NCI-H2196 (cell line): ENCODE data around the gene PCGF5.
"Not testable (repeated sequence)": the region's sequence is repeated elsewhere in the genome, so short reads cannot be mapped to it uniquely, and the experiment has no call there.

Experiments
- DNase-seq: peaks from one replicate; lab custom pipeline; 2025; ENCODE audit not compliant: unreplicated experiment; lab: John Stamatoyannopoulos, UW

PCGF5 gene

DNA sequence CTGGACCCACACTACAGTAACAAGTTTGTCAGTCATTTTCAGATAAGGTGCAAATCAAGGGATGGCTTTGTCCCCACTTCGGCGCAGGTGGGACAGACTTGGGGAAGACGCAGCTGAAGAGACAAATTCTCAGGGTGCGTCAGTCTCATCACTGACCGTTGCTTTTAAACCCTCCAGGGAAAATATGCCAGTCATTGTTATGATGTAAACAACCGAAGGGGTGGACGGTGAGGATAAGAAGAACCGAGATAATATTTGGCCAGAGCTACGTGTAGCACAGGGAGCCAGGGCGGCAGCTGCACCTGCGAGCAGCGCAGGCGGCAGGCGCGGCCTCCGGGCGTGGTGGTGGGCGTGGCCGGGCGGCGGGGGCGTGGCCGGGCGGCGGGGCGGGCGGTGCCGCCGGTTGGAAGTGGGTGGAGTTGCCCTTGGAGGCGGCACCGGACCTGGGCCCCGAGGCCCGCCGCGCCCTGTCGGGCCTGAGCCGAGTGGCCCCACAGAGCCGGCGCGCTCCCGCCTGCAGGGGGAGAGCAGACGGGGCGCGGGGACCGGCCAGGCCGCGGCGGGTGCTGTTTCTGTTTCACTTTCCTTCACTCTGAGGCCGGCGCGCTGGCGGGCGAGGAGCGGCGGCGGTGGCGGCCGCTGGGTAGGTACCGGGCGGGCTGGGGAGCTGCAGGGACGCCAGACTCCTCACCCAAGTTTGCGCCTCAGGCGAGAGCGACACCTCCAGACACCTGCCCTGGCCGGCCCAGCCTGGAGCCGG lies at the start of gene PCGF5:
Gene PCGF5, plus strand, starts transcription at position 470 of the 760 bp plus-strand sequence. CDS start 2,209 bp downstream, outside the sequence.
- DNase-seq = peak; percentile 71

GRCh38 chr10:91171485-91171884 lies 49.0 kb upstream of the PCGF5 start:
- DNase-seq = no peak

DNA sequence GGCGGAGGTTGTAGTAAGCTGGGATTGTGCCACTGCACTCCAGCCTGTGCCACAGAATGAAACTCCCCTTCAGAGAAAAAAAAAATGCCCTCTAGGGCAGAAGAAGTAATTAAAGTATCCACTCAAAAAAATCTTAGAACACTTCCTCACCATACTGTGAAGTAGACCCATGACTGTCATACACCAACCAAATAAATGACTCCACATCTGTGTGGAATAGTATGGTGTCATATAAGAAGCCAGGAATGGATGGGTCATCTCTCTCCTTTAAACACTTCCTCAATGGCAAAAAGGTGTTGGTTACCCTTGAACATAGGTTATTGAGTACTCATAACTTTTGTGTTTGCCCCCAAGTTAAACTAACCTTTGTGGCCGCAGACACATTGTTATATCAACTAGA lies 48.1 kb upstream of the PCGF5 start:
- no peak for DNase-seq

DNA sequence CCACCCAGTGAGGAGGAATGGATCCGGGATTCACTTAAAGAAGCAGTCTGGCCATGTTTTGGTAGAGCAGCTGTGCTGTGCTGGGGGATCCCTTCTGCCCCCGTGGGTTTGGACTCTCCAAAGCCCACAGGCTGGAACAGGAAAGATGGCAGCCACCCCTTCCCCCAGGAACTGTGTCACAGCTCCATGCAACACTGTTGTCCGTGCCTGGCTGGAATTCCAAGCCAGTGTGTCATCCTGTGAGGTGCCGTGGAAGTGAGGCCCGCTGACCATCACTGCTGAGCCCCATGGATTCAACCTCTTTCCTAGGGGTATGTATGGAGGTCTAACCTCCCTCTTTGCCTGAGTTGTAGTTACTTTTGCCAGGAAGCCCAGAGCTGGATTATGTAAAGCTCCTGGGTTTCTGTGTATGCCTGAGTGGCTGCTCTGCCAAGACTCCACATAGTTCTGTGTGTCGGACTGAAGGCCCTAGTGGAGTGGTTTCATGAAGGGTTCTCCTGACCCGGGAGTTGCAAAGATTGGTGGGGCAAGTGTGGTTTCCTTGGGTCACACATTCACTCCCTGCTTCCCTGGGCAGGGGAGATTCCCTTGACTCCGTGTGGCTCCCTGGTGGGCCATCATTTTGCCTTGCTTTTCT lies 35.1 kb upstream of the PCGF5 start:
- DNase-seq = no peak

DNA sequence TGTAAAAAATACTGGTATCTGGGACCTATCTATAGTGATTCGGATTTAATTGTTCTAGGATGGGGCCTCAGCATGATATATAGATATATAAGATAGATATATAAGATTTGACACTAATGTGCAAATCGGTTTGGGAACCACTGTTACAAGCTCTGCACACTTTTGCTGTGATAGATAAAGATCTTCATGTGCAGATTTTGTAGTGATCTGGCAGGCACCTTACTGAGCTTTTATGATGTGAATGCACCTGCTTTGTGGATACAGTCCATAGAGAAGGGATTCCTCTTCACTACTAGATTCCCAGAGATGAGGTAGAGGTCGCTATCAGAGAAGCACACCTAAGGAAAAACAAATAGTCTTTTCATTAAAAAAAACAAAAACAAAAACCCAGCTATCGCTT lies 33.3 kb upstream of the PCGF5 start:
- no peak for DNase-seq

DNA sequence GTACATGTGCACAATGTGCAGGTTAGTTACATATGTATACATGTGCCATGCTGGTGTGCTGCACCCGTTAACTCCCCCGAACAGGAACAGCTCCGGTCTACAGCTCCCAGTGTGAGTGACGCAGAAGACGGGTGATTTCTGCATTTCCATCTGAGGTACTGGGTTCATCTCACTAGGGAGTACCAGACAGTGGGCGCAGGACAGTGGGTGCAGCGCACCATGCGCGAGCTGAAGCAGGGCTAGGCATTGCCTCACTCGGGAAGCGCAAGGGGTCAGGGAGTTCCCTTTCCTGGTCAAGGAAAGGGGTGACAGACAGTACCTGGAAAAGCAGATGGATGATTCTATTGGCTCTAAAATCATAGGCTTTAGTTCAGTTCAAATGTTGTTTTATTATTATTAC lies 32.5 kb upstream of the PCGF5 start:
- DNase-seq = not testable (repeated sequence)

DNA sequence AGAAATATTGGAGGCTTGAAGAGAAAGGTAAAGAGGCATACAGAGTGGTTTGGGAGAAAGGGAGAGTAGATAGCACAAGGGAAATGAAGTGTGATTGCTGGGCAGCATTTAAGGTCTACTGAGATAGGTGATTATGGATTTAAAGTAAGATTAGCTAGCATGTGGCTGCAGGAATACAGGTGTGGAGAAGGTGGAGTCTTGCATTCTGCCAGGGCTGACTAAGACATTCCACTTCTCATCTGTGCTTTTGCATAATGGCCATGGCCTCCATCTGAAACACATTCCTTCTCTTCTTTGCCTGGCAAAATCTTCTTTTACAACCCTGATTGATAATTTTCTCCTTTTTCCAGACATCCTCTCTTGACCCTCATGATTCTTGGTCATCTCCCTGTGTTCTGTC lies 31.6 kb upstream of the PCGF5 start:
- no peak for DNase-seq

GRCh38 chr10:91190388-91190870 lies 30.0 kb upstream of the PCGF5 start:
- no peak for DNase-seq

DNA sequence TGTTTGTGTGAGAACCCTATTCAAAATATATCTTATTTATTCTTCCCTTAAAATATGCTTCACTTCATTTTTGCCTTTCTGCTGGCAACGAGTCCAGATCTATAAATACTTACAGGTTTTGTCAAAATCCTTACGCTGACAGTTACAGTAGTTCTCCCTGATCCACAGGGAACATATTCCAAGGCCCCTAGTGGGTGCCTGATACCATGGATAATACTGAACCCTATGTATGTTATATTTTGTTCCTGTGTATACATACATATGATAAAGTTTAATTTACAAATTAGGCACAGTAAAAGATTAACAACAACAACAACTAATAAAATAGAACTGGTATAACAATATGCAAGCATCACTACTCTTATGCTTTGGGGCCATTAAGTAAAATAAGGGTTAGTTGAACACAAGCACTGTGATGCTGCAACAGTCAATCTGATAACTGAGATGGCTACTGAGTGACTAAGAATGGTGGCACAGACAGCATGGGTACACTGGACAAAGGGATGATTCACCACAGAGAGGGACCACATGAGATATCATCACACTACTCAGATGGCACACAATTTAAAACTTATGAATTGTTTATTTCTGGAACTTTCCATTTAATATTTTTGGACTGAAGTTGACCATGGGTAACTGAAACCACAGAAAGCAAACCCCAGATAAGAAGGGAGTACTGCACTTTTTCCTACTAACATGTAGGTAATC lies 29.4 kb upstream of the PCGF5 start:
- DNase-seq = no peak

GRCh38 chr10:91191584-91191919 lies 28.9 kb upstream of the PCGF5 start:
- DNase-seq = no peak

DNA sequence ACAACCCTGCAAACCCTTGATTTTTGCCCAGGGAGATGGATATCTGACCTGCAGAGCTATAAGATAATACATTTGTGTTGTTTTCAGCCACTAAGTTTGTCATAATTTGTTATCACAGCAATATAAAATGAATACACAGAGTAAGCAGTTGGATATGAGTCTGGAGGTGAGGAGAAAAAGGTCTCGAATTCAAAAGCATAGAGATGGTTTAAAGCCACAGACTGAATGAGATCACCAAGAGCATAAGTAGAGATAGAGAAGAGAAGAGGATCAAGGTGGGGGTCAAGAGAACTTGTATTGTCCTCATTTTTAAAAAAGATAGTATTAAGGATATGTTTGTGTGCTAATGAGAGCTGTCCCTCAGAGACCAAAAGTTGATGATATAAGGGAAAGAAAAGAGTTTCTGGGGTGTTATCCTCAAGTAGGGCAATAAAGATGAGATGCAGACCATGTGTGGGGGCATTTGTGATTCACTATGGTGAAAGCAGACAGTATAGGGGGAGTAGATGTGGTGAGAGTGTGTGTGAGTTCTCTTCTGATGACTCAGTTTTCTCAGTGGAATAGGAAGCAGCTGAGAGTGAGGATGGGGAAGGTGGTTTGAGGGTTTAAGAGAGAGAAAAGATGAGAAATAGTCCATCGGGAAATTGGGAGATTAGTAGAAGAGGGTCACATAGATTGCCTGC lies 25.8 kb upstream of the PCGF5 start:
- DNase-seq = no peak

- no peak for DNase-seq
Measured at GRCh38 chr10:91196268-91197048, 24.0 kb upstream of the PCGF5 start.

GRCh38 chr10:91197127-91197526 lies 23.3 kb upstream of the PCGF5 start:
- no peak for DNase-seq

- DNase-seq = no peak
Measured at GRCh38 chr10:91198781-91199180, 21.7 kb upstream of the PCGF5 start.

GRCh38 chr10:91200314-91201212 lies 19.9 kb upstream of the PCGF5 start:
- no peak for DNase-seq

DNA sequence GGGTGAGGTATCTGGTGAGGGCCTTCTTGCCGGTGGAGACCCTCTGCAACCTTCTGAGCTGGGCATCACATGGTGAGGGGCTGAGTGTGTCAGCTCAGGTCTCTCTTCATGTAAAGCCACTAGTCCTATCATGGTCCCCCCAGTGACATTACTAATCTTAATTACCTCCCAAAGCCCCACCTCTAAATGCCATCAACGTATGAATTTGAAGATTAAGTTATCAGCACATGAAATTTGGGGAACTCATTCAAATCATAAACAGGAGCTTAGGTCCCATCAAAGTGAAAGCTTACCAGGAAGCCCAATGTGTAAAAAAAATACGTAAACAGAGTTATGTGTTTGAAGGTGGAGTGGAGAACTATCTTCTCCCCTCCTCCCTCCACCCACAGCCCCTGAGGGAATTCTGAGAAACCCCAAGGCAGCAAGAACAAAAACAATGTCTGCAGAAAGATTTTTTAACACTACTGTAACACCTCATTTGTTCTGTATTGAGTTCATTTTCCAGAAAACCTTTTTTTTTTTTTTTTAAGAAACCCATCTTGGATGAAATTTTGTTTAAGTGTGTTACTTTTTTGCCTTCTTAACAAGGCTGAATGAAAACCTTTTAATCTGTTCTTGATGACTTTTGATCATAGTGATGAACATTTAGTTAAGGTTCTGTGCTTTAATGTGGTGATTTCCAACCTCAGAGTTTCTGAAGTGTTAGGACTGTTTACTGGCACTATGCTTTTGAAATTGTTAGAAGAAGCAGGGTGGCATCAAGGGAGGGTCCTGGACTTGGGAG lies 19.1 kb upstream of the PCGF5 start:
- no peak for DNase-seq

GRCh38 chr10:91206427-91206826 lies 14.0 kb upstream of the PCGF5 start:
- no peak for DNase-seq

GRCh38 chr10:91206837-91207474 lies 13.5 kb upstream of the PCGF5 start:
- no peak for DNase-seq
